Naive thymus-derived CD8-positive, alpha-beta T cell (primary cell): ENCODE results near the gene POLD2. TPM values are rescaled to one million over a fixed set of nuclear protein-coding genes. Genes with fewer than 3 reads are reported as not detected.
A peak's percentile ranks its signal among the peaks of the same experiment; 100 is the strongest.
"Not testable (repeated sequence)": the region's sequence is repeated elsewhere in the genome, so short reads cannot be mapped to it uniquely, and the experiment has no call there.

ENCODE experiments used
- ATAC-seq, 2 donors: fragments of 150-1000 bp; cut with Tn5 transposase in 1 of 2; sonication (Bioruptor Pico), chemical (Tn5 transposase) in 1 of 2; 1 replicate in 1 of 2; 2 replicates in 1 of 2; pipeline ENCODE4 v1.10.0; 2021; ENCODE audit warnings: mild to moderate bottlenecking in 2 of 2, moderate library complexity in 2 of 2
- POLR2A ChIA-PET: fragments of 350-600 bp; sonication (Branson Sonifier 250); formaldehyde crosslinking; loops from one replicate; lab custom pipeline; 2021; ENCODE audit warnings: antibody characterized with exemption; lab: Charles Lee
- DNase-seq, 10 donors: peaks; one replicate each; pipeline versions ENCODE4 v3.0.0 to v3.0.0-alpha.2; 2020 to 2022
- H3K27ac Mint-ChIP-seq, 10 donors: one replicate each; pipeline ENCODE4 v1.8.0; 2020 to 2022; ENCODE audit warnings: mild to moderate bottlenecking in 10 of 10, mixed read lengths in 10 of 10, moderate library complexity in 4 of 10, inconsistent platforms in 1 of 10
- H3K27me3 Mint-ChIP-seq, 5 donors: one replicate each; pipeline ENCODE4 v1.8.0; 2021 to 2022; ENCODE audit warnings: mixed read lengths in 5 of 5
- H3K36me3 Mint-ChIP-seq, 3 donors: one replicate each; pipeline ENCODE4 v1.8.0; 2020 to 2022; ENCODE audit warnings: mixed read lengths in 3 of 3, mild to moderate bottlenecking in 2 of 3, inconsistent platforms in 1 of 3
- H3K4me1 Mint-ChIP-seq, 4 donors: one replicate each; pipeline ENCODE4 v1.8.0; 2021 to 2022; ENCODE audit warnings: mixed read lengths in 4 of 4
- H3K4me3 Mint-ChIP-seq, 10 donors: one replicate each; pipeline ENCODE4 v1.8.0; 2020 to 2022; ENCODE audit warnings: mild to moderate bottlenecking in 10 of 10, mixed read lengths in 10 of 10, moderate library complexity in 6 of 10, inconsistent platforms in 1 of 10
- H3K9me3 Mint-ChIP-seq, 9 donors: one replicate each; pipeline ENCODE4 v1.8.0; 2020 to 2022; ENCODE audit warnings: mixed read lengths in 9 of 9, mild to moderate bottlenecking in 3 of 9, inconsistent platforms in 1 of 9, moderate library complexity in 1 of 9
- polyA plus RNA-seq, 3 donors: library from polyadenylated mRNA; unstranded; fragments of 300-500 nt; fragmentation: Illumina TruSeq; gene quantifications; one replicate each; pipeline ENCODE4 v1.2.3, GENCODE V29; 2021
- total RNA-seq, 8 experiments: library from RNA in 2 of 8; stranded (reverse) in 2 of 8; gene quantifications; one replicate each; pipeline ENCODE4 v1.2.3 and lab custom pipeline; 2021 to 2026

The POLD2 gene
- total and polyA plus RNA-seq, 5 experiments from 2014 or later: 64.3 to 102 (median 72.4) TPM

DNA sequence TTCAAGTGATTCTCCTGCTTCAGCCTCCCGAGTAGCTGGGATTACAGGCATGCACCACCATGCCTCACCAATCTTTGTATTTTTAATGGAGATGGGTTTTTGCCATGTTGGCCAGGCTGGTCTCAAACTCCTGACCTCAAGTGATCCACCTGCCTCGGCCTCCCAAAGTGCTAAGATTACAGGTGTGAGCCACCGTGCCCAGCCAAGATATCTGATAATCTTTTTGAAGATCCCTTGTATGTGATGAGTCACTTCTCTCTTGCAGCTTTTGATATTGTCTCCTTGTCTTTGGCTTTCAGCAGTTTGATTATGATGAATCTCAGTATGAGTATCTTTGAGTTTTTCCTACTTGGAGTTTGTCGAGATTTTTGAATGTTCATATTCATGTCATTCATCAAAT lies 3.2 kb upstream of the POLD2 start:
- H3K4me1 Mint-ChIP-seq: peaks cover 7 to 25% (median 20%) of the 10 kb centered on the region in 4 donors
- POLR2A ChIA-PET: interaction anchor here (1.3 kb wide), 1 partner anchor 48 kb away, joined by 3 read pairs; no protein-coding TSS in a partner anchor
- H3K27ac Mint-ChIP-seq: peak overlapping the region in 3 of 10 donors; percentile 8 to 15 (median 10)
- H3K9me3 Mint-ChIP-seq, ATAC-seq, H3K4me3 Mint-ChIP-seq, H3K36me3 Mint-ChIP-seq, DNase-seq, H3K27me3 Mint-ChIP-seq: not testable (repeated sequence)

DNA sequence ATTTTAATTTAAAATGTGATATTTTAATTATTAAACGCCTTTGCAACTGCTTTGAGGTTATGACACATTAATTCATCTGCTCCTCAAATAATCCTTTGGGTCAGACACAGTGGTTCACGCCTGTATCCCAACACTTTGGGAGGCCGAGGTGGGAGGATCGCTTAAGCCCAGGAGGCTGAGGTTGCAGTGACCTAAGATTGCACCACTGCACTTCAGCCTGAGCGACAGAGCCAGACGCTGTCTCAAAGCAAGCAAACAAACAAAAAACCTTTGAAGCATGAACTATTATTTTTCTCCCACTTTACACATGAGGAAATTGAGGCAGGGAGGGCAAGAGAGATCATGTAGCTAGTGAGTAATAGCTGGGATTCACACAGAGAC lies 1.5 kb upstream of the POLD2 start:
- POLR2A ChIA-PET: no interaction called here
- H3K4me3 Mint-ChIP-seq: peak overlapping the region in 9 of 10 donors; percentile 7 to 80 (median 58)
- peaks cover 0 to 12% (median 0%) of the 10 kb centered on the region in 3 donors for H3K36me3 Mint-ChIP-seq
- peak overlapping the region in 5 of 10 donors; percentile 33 to 75 (median 63) for H3K27ac Mint-ChIP-seq
- no peaks in the 10 kb centered on the region for H3K27me3 Mint-ChIP-seq
- H3K9me3 Mint-ChIP-seq: no peaks in the 10 kb centered on the region
- peaks cover 11 to 34% (median 32%) of the 10 kb centered on the region in 4 donors for H3K4me1 Mint-ChIP-seq
- no peak for ATAC-seq
- DNase-seq: no peak

DNA sequence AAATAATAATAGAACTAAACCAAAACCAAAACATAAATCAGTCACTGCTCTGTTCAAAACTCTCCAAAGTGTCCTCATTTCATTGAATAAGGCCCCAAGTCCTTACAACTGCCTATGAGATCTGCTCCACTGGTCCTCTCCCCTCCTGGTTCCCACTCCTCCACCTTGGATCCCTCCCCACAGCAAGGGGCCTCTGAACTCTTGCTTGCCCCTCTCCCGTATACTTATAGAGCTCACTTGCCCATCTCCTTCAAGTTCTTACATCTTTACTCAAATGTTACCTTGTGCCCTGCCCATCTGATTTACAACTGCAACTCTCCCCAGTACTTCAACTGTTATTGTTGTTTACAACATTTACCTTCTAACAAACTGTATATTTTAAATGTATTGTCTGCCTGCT lies 819 bp downstream of the POLD2 start:
- Mint-ChIP-seq H3K4me3 (peak overlapping the region; percentile 80 to 97 (median 92)), H3K27me3 (no peaks in the 10 kb centered on the region), H3K27ac (peak overlapping the region; percentile 45 to 96 (median 88)), H3K9me3 (no peaks in the 10 kb centered on the region), H3K4me1 (peaks cover 19 to 48% (median 37%) of the 10 kb centered on the region in 4 donors), H3K36me3 (peaks cover 0 to 29% (median 2%) of the 10 kb centered on the region in 3 donors)
- POLR2A ChIA-PET: interaction anchor here (0.9 to 2.1 kb wide), 5 partner anchors 18 to 78 kb away, joined by 3 to 12 read pairs (median 6); partner anchors contain the start of genes AEBP1 and DBNL
- no peak for ATAC-seq
- no peak for DNase-seq

DNA sequence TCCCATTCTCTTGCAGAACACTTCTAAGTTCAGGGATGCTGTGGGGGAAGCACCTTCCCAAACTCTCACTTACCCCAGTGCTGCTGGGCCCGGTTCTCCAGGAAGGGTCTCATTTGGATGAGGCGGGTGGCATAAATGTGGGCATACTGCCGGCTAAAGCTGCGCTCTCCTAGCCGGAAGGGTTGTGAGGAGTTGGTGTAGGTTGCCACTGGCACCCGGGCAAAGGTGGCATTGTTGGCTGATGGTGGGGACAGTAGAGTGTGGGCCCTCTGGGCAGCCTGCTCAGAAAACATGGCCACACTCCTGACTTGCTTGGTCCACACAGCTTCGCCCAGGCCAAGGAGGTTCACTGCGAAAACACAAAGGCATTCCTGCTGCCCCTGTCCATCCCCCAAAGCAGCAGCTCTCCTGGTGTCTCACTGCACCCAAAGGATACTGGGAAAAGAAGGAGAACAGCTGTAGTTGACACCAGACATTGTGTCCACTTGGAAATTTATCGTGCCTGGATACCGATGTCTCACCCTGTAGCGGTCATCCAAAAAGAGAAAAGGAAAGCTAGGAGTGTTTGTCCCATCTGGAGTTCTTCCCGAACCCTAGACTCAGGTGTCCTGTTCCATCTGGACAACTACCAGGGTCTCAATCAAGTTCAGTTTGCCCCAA lies 1.5 kb downstream of the POLD2 start:
- POLR2A ChIA-PET: interaction anchor here (2.1 kb wide), 1 partner anchor 41 kb away, joined by 12 read pairs; no protein-coding TSS in a partner anchor
- no peak for DNase-seq
- peak overlapping the region in 6 of 10 donors; percentile 12 to 96 (median 89) for H3K4me3 Mint-ChIP-seq

DNA sequence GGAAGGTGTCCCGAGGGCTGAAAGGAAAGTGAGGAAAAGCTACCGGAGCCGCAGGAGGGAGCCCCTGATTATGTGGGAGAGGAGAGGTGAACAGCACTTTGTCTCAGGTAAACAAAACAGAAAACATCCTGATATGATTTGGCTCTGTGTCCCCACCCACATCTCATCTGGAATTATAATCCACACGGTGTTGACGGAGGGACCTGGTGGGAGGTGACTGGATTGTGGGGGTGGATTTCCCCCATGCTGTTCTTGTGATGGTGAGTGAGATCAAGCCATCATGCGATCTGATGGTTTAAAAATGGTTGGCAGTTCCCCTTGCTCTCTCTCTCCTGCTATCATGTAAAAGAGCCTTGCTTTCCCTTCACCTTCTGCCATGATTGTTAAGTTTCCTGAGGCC lies 3.0 kb downstream of the POLD2 start:
- Mint-ChIP-seq H3K4me3 (no peak overlapping the region), H3K4me1 (peaks cover 20 to 52% (median 39%) of the 10 kb centered on the region in 4 donors), H3K9me3 (no peaks in the 10 kb centered on the region), H3K36me3 (peaks cover 0 to 35% (median 2%) of the 10 kb centered on the region in 3 donors), H3K27me3 (no peaks in the 10 kb centered on the region), H3K27ac (peak overlapping the region in 4 of 10 donors; percentile 39 to 85 (median 48))
- DNase-seq (no peak), ATAC-seq (no peak)
- POLR2A ChIA-PET: interaction anchor here (0.7 kb wide), 2 partner anchors 22 to 312 kb away, joined by 3 read pairs; no protein-coding TSS in a partner anchor

More for the DNA sequence above, 1.5 kb downstream of the POLD2 start:
- no peaks in the 10 kb centered on the region for H3K9me3 Mint-ChIP-seq
- peaks cover 20 to 52% (median 39%) of the 10 kb centered on the region in 4 donors for H3K4me1 Mint-ChIP-seq
- no peak for ATAC-seq
- no peaks in the 10 kb centered on the region for H3K27me3 Mint-ChIP-seq
- H3K27ac Mint-ChIP-seq: peak overlapping the region in 4 of 10 donors; percentile 7 to 96 (median 92)
- H3K36me3 Mint-ChIP-seq: peaks cover 0 to 33% (median 2%) of the 10 kb centered on the region in 3 donors

DNA sequence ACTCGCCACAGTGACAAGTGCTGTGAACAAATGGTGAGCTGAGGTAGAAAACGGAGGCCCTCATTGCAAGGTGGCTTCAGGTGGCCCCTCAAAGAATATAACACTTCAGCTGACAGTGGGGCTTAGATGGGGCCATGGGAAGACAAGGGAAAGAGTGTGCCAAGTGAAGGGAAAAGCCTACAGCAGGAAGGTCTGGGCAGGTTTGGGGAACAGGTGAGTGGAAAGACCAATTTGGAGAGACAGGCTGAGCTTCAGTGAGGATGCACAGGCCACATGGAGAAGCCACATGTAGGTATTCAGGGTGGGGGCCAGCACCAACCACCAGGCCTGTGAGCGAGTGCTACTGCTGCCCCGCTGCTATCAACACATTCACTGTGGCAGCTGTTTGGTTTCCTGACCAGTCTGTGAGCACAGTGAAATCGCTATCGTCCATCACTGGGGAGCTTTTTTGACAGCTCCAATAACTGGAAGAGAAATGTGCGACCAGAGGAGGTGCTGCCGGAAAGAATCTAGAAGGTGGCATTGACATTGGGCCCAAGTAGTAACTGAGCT lies 3.4 kb downstream of the POLD2 start:
- Mint-ChIP-seq H3K4me1 (peaks cover 20 to 52% (median 36%) of the 10 kb centered on the region in 4 donors), H3K36me3 (peaks cover 0 to 35% (median 2%) of the 10 kb centered on the region in 3 donors), H3K27me3 (no peaks in the 10 kb centered on the region), H3K9me3 (no peaks in the 10 kb centered on the region), H3K27ac (peak overlapping the region in 5 of 10 donors; percentile 46 to 85 (median 74)), H3K4me3 (peak overlapping the region in 1 of 10 donors; percentile 16)
- ATAC-seq (no peak), DNase-seq (no peak)
- POLR2A ChIA-PET: interaction anchor here (0.7 kb wide), 2 partner anchors 13 to 21 kb away, joined by 3 read pairs; no protein-coding TSS in a partner anchor

DNA sequence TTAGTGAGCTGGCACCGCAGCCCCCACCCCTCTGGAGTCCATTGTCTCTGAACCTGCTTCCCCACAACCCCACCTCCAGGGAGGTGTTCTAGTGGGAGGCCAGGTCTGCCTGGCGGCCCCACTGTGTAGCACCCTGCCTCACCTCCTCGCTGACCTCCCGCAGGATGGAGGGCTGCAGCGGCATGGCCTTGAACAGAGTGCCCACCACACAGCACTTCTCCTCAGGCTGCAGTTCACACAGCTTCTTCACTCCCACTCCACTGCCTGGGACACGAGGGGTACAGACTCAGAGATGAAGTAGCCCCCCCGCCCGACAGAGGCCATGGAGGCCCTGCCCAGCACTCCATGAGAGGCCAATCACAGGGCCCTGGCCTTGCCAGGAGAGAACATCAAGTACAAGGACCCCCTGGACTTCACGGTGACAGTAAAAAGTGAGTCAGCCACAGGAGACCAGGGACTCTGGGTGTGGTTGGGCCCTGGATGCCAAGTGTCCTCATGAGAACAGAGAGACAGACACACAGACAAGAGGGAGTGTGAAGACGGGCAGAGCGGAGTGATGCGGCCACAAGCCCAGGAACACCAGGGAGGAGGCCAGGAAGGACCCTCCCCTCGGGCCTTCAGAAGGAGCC lies 5.4 kb downstream of the POLD2 start:
- H3K4me1 Mint-ChIP-seq: peaks cover 18 to 39% (median 29%) of the 10 kb centered on the region in 4 donors
- POLR2A ChIA-PET: no interaction called here
- H3K9me3 Mint-ChIP-seq: no peaks in the 10 kb centered on the region
- peaks cover 0 to 49% (median 3%) of the 10 kb centered on the region in 3 donors for H3K36me3 Mint-ChIP-seq
- peak overlapping the region in 3 of 10 donors; percentile 12 to 37 (median 15) for H3K27ac Mint-ChIP-seq
- H3K27me3 Mint-ChIP-seq: no peaks in the 10 kb centered on the region
- peak overlapping the region in 1 of 10 donors; percentile 24 for H3K4me3 Mint-ChIP-seq
- ATAC-seq: no peak
- no peak for DNase-seq

DNA sequence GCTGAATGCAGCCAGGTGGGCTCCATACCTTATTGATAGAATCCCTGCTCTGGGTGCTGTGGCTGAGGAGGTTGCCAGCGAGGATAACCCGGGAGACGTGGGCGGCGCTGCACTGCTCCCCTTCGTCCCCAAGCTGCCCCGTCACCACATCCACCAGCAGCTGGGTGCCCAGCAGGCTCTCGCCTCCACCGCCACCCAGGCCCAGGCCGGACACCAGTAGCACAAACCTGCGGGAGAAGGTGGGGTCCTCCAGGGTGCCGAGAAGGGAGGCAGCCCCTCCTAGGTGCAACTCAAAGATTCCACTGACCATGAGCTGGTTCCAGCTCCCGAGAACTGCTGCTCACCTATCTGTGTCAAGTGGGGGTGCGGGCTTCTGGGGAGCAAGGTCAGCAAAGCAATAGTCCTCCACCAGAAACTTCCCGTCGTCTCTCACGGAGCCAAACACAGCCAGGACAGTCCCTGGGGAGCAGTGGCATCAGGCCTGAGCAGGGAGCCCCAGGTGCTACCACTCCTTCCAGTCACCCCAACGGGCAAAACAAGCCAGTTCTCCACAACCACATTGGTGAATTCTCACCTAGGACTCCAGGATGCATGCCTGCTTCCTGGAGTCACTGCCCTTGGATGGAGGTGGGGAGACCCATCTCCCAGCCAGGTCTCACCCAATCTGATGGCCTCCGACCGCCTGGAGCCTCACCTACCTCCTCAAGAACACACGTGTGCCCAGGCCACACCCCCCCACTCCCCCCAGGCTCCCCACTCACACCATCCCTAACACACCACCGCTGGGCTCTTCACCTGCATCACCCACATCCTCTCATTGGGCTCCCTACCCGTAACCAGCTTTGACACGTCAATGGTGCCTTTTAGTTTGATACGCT lies 6.3 kb downstream of the POLD2 start:
- H3K27ac Mint-ChIP-seq: peak overlapping the region in 2 of 10 donors; percentile 12 to 34
- POLR2A ChIA-PET: interaction anchor here (1.8 kb wide), 1 partner anchor 11 kb away, joined by 6 read pairs; no protein-coding TSS in a partner anchor
- H3K27me3 Mint-ChIP-seq: no peaks in the 10 kb centered on the region
- H3K9me3 Mint-ChIP-seq: no peaks in the 10 kb centered on the region
- ATAC-seq: no peak
- peaks cover 0 to 56% (median 9%) of the 10 kb centered on the region in 3 donors for H3K36me3 Mint-ChIP-seq
- DNase-seq: no peak
- peaks cover 14 to 32% (median 21%) of the 10 kb centered on the region in 4 donors for H3K4me1 Mint-ChIP-seq
- H3K4me3 Mint-ChIP-seq: no peak overlapping the region

DNA sequence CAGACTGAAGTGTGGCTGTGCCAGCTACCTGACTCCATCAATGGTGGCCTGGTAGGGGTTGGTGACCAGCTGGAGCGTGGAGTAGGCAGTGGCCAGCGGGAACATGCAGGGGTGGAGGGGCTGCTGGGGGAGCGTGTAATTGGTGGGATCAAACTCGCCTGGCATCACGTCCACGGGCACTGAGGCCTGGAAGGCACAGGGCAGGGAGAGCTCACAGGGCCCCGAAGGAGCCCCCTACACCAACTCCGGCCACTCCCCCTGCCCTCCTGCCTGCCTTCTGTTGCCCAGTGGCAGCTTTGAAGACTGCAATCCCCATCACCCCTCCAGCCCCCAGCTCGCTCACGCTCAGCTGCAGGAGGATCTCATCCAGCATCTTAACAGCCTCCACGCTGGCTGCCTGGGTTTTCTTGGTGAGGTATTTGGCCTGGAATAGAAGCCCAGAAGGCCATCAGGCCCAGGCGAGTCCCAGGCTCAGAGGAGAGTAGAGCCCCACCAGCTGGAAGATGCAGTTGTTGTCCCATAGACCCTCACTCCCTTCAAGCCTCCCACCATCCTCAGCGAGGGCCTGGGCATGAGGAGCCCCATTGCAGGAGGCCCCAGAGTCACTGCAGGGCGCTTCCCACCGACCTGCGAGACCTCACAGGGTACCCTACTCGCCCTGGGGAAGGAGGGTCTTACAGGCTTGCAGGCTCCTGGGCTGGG lies 7.1 kb downstream of the POLD2 start:
- Mint-ChIP-seq H3K36me3 (peaks cover 0 to 60% (median 15%) of the 10 kb centered on the region in 3 donors), H3K4me1 (peaks cover 9 to 26% (median 19%) of the 10 kb centered on the region in 4 donors), H3K27me3 (no peaks in the 10 kb centered on the region), H3K9me3 (no peaks in the 10 kb centered on the region), H3K27ac (peak overlapping the region in 1 of 10 donors; percentile 88), H3K4me3 (no peak overlapping the region)
- no peak for ATAC-seq
- POLR2A ChIA-PET: interaction anchor here (1.8 kb wide), 1 partner anchor 11 kb away, joined by 6 read pairs; no protein-coding TSS in a partner anchor
- no peak for DNase-seq

DNA sequence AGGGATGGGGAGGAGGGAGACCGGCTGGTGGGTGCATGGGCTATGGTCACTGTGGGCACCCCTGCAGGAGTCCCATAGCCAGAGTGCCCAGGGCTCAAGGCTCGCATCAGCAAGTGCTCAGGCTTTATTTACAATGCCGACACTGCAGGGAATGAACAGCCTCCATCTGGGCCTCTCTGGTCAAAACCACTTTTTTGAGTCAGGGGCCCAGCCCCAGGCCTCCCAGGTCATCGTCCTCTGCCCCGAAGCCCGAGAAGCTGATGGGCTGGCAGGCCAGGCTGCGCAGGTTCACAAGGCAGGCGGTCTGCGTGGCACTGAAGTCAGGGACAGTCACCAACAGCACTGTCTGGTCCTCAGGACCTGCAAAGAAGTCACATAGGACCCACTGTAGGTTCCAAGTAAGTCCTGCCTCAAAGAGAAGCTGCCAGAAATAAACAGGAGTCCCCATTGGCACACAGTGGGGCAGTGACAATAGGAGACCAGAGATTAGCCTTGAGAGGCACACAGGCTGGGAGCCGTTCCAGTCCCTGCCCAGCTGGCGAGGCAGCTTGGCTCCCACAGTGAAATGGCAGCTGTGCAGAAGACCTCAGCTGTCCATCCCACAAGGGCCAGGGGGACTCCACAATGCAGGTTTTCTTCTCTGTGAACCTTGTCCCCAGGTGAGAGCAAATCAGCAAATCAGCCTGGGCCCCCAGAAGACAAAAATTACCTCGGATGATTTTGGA lies 8.6 kb downstream of the POLD2 start:
- POLR2A ChIA-PET: interaction anchor here (1.8 kb wide), 1 partner anchor 9 kb away, joined by 6 read pairs; no protein-coding TSS in a partner anchor
- peaks cover 0 to 52% (median 15%) of the 10 kb centered on the region in 3 donors for H3K36me3 Mint-ChIP-seq
- DNase-seq: no peak
- peak overlapping the region in 1 of 10 donors; percentile 78 for H3K27ac Mint-ChIP-seq
- H3K4me3 Mint-ChIP-seq: no peak overlapping the region
- H3K4me1 Mint-ChIP-seq: peaks cover under 1 to 19% (median 9%) of the 10 kb centered on the region in 4 donors
- no peaks in the 10 kb centered on the region for H3K27me3 Mint-ChIP-seq
- ATAC-seq: no peak
- H3K9me3 Mint-ChIP-seq: no peaks in the 10 kb centered on the region
